Mesendoderm (in vitro differentiated cells): Measurements from ENCODE around the gene USP54.

ENCODE experiments used
- DNase-seq: peaks from one replicate; pipeline ENCODE4 v3.0.0; 2013
- H2AK5ac ChIP-seq: 2 replicates; pipeline ENCODE4 v1.6.1; 2013; ENCODE audit warnings: low read length, inconsistent platforms
- H2BK120ac ChIP-seq: 2 replicates; pipeline ENCODE4 v1.6.1; 2013; ENCODE audit warnings: low read depth, mild to moderate bottlenecking, low read length, moderate library complexity, mixed read lengths
- H2BK15ac ChIP-seq: replicated peaks from 2 replicates; pipeline ENCODE4 v1.6.1; 2013; ENCODE audit warnings: low read depth, mild to moderate bottlenecking, moderate library complexity
- H2BK5ac ChIP-seq: 2 replicates; pipeline ENCODE4 v1.6.1; 2013; ENCODE audit warnings: low read length, inconsistent platforms
- H3K18ac ChIP-seq: 2 replicates; pipeline ENCODE4 v1.6.1; 2013; ENCODE audit warnings: mild to moderate bottlenecking, low read length, mixed read lengths
- H3K23ac ChIP-seq: one replicate; pipeline ENCODE4 v1.6.1; 2013; ENCODE audit warnings: low read length
- H3K27ac ChIP-seq: 2 replicates; pipeline ENCODE4 v1.5.1; 2013; ENCODE audit warnings: low read depth, mild to moderate bottlenecking, inconsistent platforms, low read length, moderate library complexity
- H3K27me3 ChIP-seq: 2 replicates; pipeline ENCODE4 v1.6.1; 2013; ENCODE audit warnings: low read length, control low read depth, mild to moderate bottlenecking, inconsistent platforms; ENCODE audit not compliant: insufficient read depth, poor library complexity
- H3K36me3 ChIP-seq: 2 replicates; pipeline ENCODE4 v1.6.1; 2013; ENCODE audit warnings: low read length, inconsistent platforms; ENCODE audit not compliant: control insufficient read depth, insufficient read depth
- H3K4ac ChIP-seq: one replicate; pipeline ENCODE4 v1.6.1; 2013; ENCODE audit warnings: low read depth, mild to moderate bottlenecking, low read length, moderate library complexity
- H3K4me1 ChIP-seq: 2 replicates; pipeline ENCODE4 v1.6.1; 2013; ENCODE audit warnings: low read depth, low read length, inconsistent platforms; ENCODE audit not compliant: control insufficient read depth
- H3K4me2 ChIP-seq: 2 replicates; pipeline ENCODE4 v1.6.1; 2013; ENCODE audit warnings: low read length
- H3K4me3 ChIP-seq: 2 replicates; pipeline ENCODE4 v1.5.1; 2013; ENCODE audit warnings: mild to moderate bottlenecking, low read length
- H3K56ac ChIP-seq: one replicate; pipeline ENCODE4 v1.6.1; 2013; ENCODE audit warnings: low read length
- H3K79me1 ChIP-seq: 2 replicates; pipeline ENCODE4 v1.6.1; 2013; ENCODE audit warnings: low read length, inconsistent platforms
- H3K79me2 ChIP-seq: 2 replicates; pipeline ENCODE4 v1.6.1; 2013; ENCODE audit warnings: mild to moderate bottlenecking, low read length; ENCODE audit not compliant: control insufficient read depth, insufficient read depth
- H3K9ac ChIP-seq: 2 replicates; pipeline ENCODE4 v1.6.1; 2013; ENCODE audit warnings: low read length, inconsistent platforms
- H4K5ac ChIP-seq: one replicate; pipeline ENCODE4 v1.6.1; 2013; ENCODE audit warnings: low read length
- H4K8ac ChIP-seq: one replicate; pipeline ENCODE4 v1.6.1; 2013; ENCODE audit warnings: low read depth, mild to moderate bottlenecking, control low read depth, low read length, moderate library complexity
- whole genome bisulfite sequencing: extraction: QIAGEN DNeasy Blood & Tissue Kit; methylation state at CpG from one replicate; pipeline ENCODE4 v1.1.7; 2013; ENCODE audit warnings: low lambda C conversion rate, missing lambda C conversion rate; ENCODE audit not compliant: insufficient coverage; ENCODE audit errors: extremely low coverage; 5-methylcytosine and 5-hydroxymethylcytosine counted together

USP54 gene

GRCh38 chr10:73517166-73517888 lies 73.8 kb downstream of the USP54 start:
- DNase-seq: peak; percentile 62

GRCh38 chr10:73512207-73512743 lies 78.9 kb downstream of the USP54 start:
- Histone ChIP-seq H3K4me3 (no peak overlapping the region), H2AK5ac (no peak overlapping the region), H2BK120ac (no peak overlapping the region), H4K8ac (no peak overlapping the region), H3K9ac (no peak overlapping the region), H4K5ac (no peak overlapping the region), H3K27me3 (no peaks in the 10 kb centered on the region), H3K79me2 (no peaks in the 10 kb centered on the region), H3K4me1 (no peaks in the 10 kb centered on the region), H3K4me2 (no peak overlapping the region), H3K4ac (no peak overlapping the region), H3K23ac (no peak overlapping the region), H2BK5ac (no peak overlapping the region), H3K56ac (no peak overlapping the region), H3K79me1 (no peaks in the 10 kb centered on the region), H3K18ac (no peak overlapping the region), H2BK15ac (no peak overlapping the region), H3K36me3 (peaks cover 8% of the 10 kb centered on the region), H3K27ac (no peak overlapping the region)
- WGBS: no CpG with 5 or more reads among the region's 4 CpGs
- DNase-seq: no peak

More at GRCh38 chr10:73517166-73517888, 73.8 kb downstream of the USP54 start:
- no CpG with 5 or more reads among the region's 4 CpGs for WGBS
- no peaks in the 10 kb centered on the region for H3K27me3 ChIP-seq
- no peak overlapping the region for H3K4ac ChIP-seq
- H3K27ac ChIP-seq: no peak overlapping the region
- H3K79me2 ChIP-seq: no peaks in the 10 kb centered on the region
- H4K5ac ChIP-seq: no peak overlapping the region
- no peaks in the 10 kb centered on the region for H3K4me1 ChIP-seq
- H2BK5ac ChIP-seq: no peak overlapping the region
- no peak overlapping the region for H3K9ac ChIP-seq
- H4K8ac ChIP-seq: no peak overlapping the region
- H3K56ac ChIP-seq: no peak overlapping the region
- H2BK15ac ChIP-seq: no peak overlapping the region
- no peak overlapping the region for H3K18ac ChIP-seq
- no peak overlapping the region for H3K4me2 ChIP-seq
- H3K36me3 ChIP-seq: peaks cover 15% of the 10 kb centered on the region
- no peak overlapping the region for H3K23ac ChIP-seq
- H3K4me3 ChIP-seq: no peak overlapping the region
- no peak overlapping the region for H2AK5ac ChIP-seq
- H2BK120ac ChIP-seq: no peak overlapping the region
- no peaks in the 10 kb centered on the region for H3K79me1 ChIP-seq

GRCh38 chr10:73509695-73510094 lies 81.4 kb downstream of the USP54 start:
- no peak overlapping the region for H2BK120ac ChIP-seq
- H3K36me3 ChIP-seq: peaks cover 2% of the 10 kb centered on the region
- H3K79me2 ChIP-seq: no peaks in the 10 kb centered on the region
- no peak overlapping the region for H3K4me3 ChIP-seq
- H3K9ac ChIP-seq: no peak overlapping the region
- no peaks in the 10 kb centered on the region for H3K79me1 ChIP-seq
- no peak overlapping the region for H4K5ac ChIP-seq
- no peak overlapping the region for H3K18ac ChIP-seq
- H2BK15ac ChIP-seq: no peak overlapping the region
- H3K23ac ChIP-seq: no peak overlapping the region
- no peak overlapping the region for H4K8ac ChIP-seq
- H3K4ac ChIP-seq: no peak overlapping the region
- no peak overlapping the region for H2AK5ac ChIP-seq
- no peak overlapping the region for H2BK5ac ChIP-seq
- no peak for DNase-seq
- H3K27ac ChIP-seq: no peak overlapping the region
- H3K27me3 ChIP-seq: no peaks in the 10 kb centered on the region
- H3K56ac ChIP-seq: no peak overlapping the region
- no peaks in the 10 kb centered on the region for H3K4me1 ChIP-seq
- H3K4me2 ChIP-seq: no peak overlapping the region
- no CpG with 5 or more reads among the region's 5 CpGs for WGBS

- no peak overlapping the region for H2BK120ac ChIP-seq
- H3K4me1 ChIP-seq: no peaks in the 10 kb centered on the region
- no CpG with 5 or more reads among the region's 1 CpG for WGBS
- H3K4ac ChIP-seq: no peak overlapping the region
- no peak overlapping the region for H3K18ac ChIP-seq
- no peak overlapping the region for H3K4me3 ChIP-seq
- H3K4me2 ChIP-seq: no peak overlapping the region
- peaks cover 2% of the 10 kb centered on the region for H3K36me3 ChIP-seq
- no peak overlapping the region for H3K27ac ChIP-seq
- no peak overlapping the region for H2AK5ac ChIP-seq
- no peak for DNase-seq
- H4K5ac ChIP-seq: no peak overlapping the region
- H3K79me2 ChIP-seq: no peaks in the 10 kb centered on the region
- no peak overlapping the region for H3K56ac ChIP-seq
- no peaks in the 10 kb centered on the region for H3K79me1 ChIP-seq
- H2BK5ac ChIP-seq: no peak overlapping the region
- H3K27me3 ChIP-seq: no peaks in the 10 kb centered on the region
- no peak overlapping the region for H2BK15ac ChIP-seq
- H3K23ac ChIP-seq: no peak overlapping the region
- H3K9ac ChIP-seq: no peak overlapping the region
- no peak overlapping the region for H4K8ac ChIP-seq
Measured at GRCh38 chr10:73506491-73506890, 84.7 kb downstream of the USP54 start.

- no peak overlapping the region for H3K27ac ChIP-seq
- no peak for DNase-seq
- H4K5ac ChIP-seq: no peak overlapping the region
- no peak overlapping the region for H3K4me3 ChIP-seq
- no peak overlapping the region for H3K9ac ChIP-seq
- H3K79me1 ChIP-seq: no peaks in the 10 kb centered on the region
- no peak overlapping the region for H3K56ac ChIP-seq
- H4K8ac ChIP-seq: no peak overlapping the region
- H3K79me2 ChIP-seq: no peaks in the 10 kb centered on the region
- H2BK15ac ChIP-seq: no peak overlapping the region
- H2BK5ac ChIP-seq: no peak overlapping the region
- no peaks in the 10 kb centered on the region for H3K27me3 ChIP-seq
- peaks cover 2% of the 10 kb centered on the region for H3K36me3 ChIP-seq
- no peak overlapping the region for H3K18ac ChIP-seq
- no peak overlapping the region for H2BK120ac ChIP-seq
- no peak overlapping the region for H3K4me2 ChIP-seq
- no peaks in the 10 kb centered on the region for H3K4me1 ChIP-seq
- no peak overlapping the region for H3K23ac ChIP-seq
- no peak overlapping the region for H2AK5ac ChIP-seq
- H3K4ac ChIP-seq: no peak overlapping the region
Measured at GRCh38 chr10:73506074-73506473, 85.1 kb downstream of the USP54 start.

GRCh38 chr10:73503037-73503436 lies 88.1 kb downstream of the USP54 start:
- Histone ChIP-seq H3K27ac (no peak overlapping the region), H3K4ac (no peak overlapping the region), H3K36me3 (peaks cover 6% of the 10 kb centered on the region), H3K23ac (no peak overlapping the region), H3K18ac (no peak overlapping the region), H3K79me1 (no peaks in the 10 kb centered on the region), H3K4me2 (no peak overlapping the region), H3K4me3 (no peak overlapping the region), H4K5ac (no peak overlapping the region), H2BK15ac (no peak overlapping the region), H3K56ac (no peak overlapping the region), H2BK5ac (no peak overlapping the region), H2AK5ac (no peak overlapping the region), H3K27me3 (no peaks in the 10 kb centered on the region), H3K4me1 (no peaks in the 10 kb centered on the region), H3K79me2 (no peaks in the 10 kb centered on the region), H3K9ac (no peak overlapping the region), H2BK120ac (no peak overlapping the region), H4K8ac (no peak overlapping the region)
- no peak for DNase-seq
- no CpG with 5 or more reads among the region's 1 CpG for WGBS
